Stomach smooth muscle (tissue), 2 donors: ENCODE results near the gene ACP4.
A peak's percentile ranks its signal among the peaks of the same experiment; 100 is the strongest.

ENCODE experiments used
- H3K27ac ChIP-seq: one replicate; pipeline ENCODE4 v1.7.0; 2013; ENCODE audit warnings: mild to moderate bottlenecking, low read length, inconsistent platforms
- H3K27me3 ChIP-seq, 2 donors: one replicate each; pipeline ENCODE4 v1.7.0; 2013; ENCODE audit warnings: low read length in 2 of 2; ENCODE audit not compliant: insufficient read depth in 2 of 2, control insufficient read depth in 1 of 2
- H3K36me3 ChIP-seq, 2 donors: one replicate each; pipeline ENCODE4 v1.7.0; 2013; ENCODE audit warnings: low read length in 2 of 2; ENCODE audit not compliant: control insufficient read depth in 2 of 2, insufficient read depth in 2 of 2
- H3K4me1 ChIP-seq: one replicate; pipeline ENCODE4 v1.7.0; 2013; ENCODE audit warnings: low read length; ENCODE audit not compliant: control insufficient read depth, insufficient read depth
- H3K4me3 ChIP-seq, 2 donors: one replicate each; pipeline ENCODE4 v1.7.0; 2013; ENCODE audit warnings: low read length in 2 of 2
- H3K9ac ChIP-seq, 2 donors: one replicate each; pipeline ENCODE4 v1.7.0; 2013; ENCODE audit warnings: low read length in 2 of 2, mild to moderate bottlenecking in 1 of 2
- H3K9me3 ChIP-seq, 2 donors: one replicate each; pipeline ENCODE4 v1.7.0; 2013; ENCODE audit warnings: low read length in 2 of 2; ENCODE audit not compliant: control insufficient read depth in 2 of 2
- donor health status: healthy.
- donor health status: Pancreatic carcinoma.

The ACP4 gene

GRCh38 chr19:50812474-50812873, 22.3 kb downstream of the ACP4 start:
- Histone ChIP-seq H3K27ac (no peak overlapping the region), H3K9ac (no peak overlapping the region), H3K4me1 (no peaks in the 10 kb centered on the region), H3K27me3 (peaks cover 16 to 27% of the 10 kb centered on the region in 2 donors), H3K9me3 (no peaks in the 10 kb centered on the region), H3K36me3 (no peaks in the 10 kb centered on the region), H3K4me3 (no peak overlapping the region)

- Histone ChIP-seq H3K36me3 (no peaks in the 10 kb centered on the region), H3K4me3 (no peak overlapping the region), H3K9ac (no peak overlapping the region), H3K27ac (no peak overlapping the region), H3K9me3 (no peaks in the 10 kb centered on the region), H3K27me3 (peaks cover 38 to 47% of the 10 kb centered on the region in 2 donors), H3K4me1 (peaks cover 4% of the 10 kb centered on the region)
Measured at GRCh38 chr19:50814883-50815282, 24.7 kb downstream of the ACP4 start.

- Histone ChIP-seq H3K27ac (no peak overlapping the region), H3K4me1 (peaks cover 4% of the 10 kb centered on the region), H3K9me3 (no peaks in the 10 kb centered on the region), H3K36me3 (no peaks in the 10 kb centered on the region), H3K27me3 (peaks cover 43 to 51% of the 10 kb centered on the region in 2 donors), H3K9ac (no peak overlapping the region), H3K4me3 (no peak overlapping the region)
Measured at GRCh38 chr19:50815439-50815838, 25.2 kb downstream of the ACP4 start.

GRCh38 chr19:50817941-50818858, 28.0 kb downstream of the ACP4 start:
- Histone ChIP-seq H3K9me3 (no peaks in the 10 kb centered on the region), H3K4me1 (peaks cover 4% of the 10 kb centered on the region), H3K36me3 (no peaks in the 10 kb centered on the region), H3K9ac (no peak overlapping the region), H3K27ac (no peak overlapping the region), H3K4me3 (peak overlapping the region in 1 of 2 donors; percentile 47), H3K27me3 (peaks cover 57 to 61% of the 10 kb centered on the region in 2 donors)

- no peaks in the 10 kb centered on the region for H3K36me3 ChIP-seq
- peaks cover 4% of the 10 kb centered on the region for H3K4me1 ChIP-seq
- H3K9me3 ChIP-seq: no peaks in the 10 kb centered on the region
- H3K27me3 ChIP-seq: peaks cover 61 to 62% of the 10 kb centered on the region in 2 donors
- no peak overlapping the region for H3K27ac ChIP-seq
- H3K9ac ChIP-seq: no peak overlapping the region
- no peak overlapping the region for H3K4me3 ChIP-seq
Measured at GRCh38 chr19:50818859-50819472, 28.8 kb downstream of the ACP4 start.

- no peak overlapping the region for H3K27ac ChIP-seq
Measured at GRCh38 chr19:50819636-50820035, 29.4 kb downstream of the ACP4 start.

GRCh38 chr19:50820086-50820485, 29.9 kb downstream of the ACP4 start:
- Histone ChIP-seq H3K9ac (no peak overlapping the region), H3K4me1 (peaks cover 4% of the 10 kb centered on the region), H3K36me3 (no peaks in the 10 kb centered on the region), H3K9me3 (no peaks in the 10 kb centered on the region), H3K4me3 (no peak overlapping the region), H3K27ac (no peak overlapping the region), H3K27me3 (peaks cover 58 to 60% of the 10 kb centered on the region in 2 donors)

More at GRCh38 chr19:50819636-50820035, 29.4 kb downstream of the ACP4 start:
- H3K36me3 ChIP-seq: no peaks in the 10 kb centered on the region
- peaks cover 61 to 64% of the 10 kb centered on the region in 2 donors for H3K27me3 ChIP-seq
- peaks cover 4% of the 10 kb centered on the region for H3K4me1 ChIP-seq
- no peak overlapping the region for H3K4me3 ChIP-seq
- H3K9me3 ChIP-seq: no peaks in the 10 kb centered on the region
- H3K9ac ChIP-seq: no peak overlapping the region

GRCh38 chr19:50820549-50821247, 30.5 kb downstream of the ACP4 start:
- H3K4me3 ChIP-seq: no peak overlapping the region
- H3K27ac ChIP-seq: no peak overlapping the region
- H3K9me3 ChIP-seq: no peaks in the 10 kb centered on the region
- no peaks in the 10 kb centered on the region for H3K36me3 ChIP-seq
- peaks cover 54 to 55% of the 10 kb centered on the region in 2 donors for H3K27me3 ChIP-seq
- H3K4me1 ChIP-seq: peaks cover 4% of the 10 kb centered on the region
- H3K9ac ChIP-seq: no peak overlapping the region

GRCh38 chr19:50821248-50821612, 31.0 kb downstream of the ACP4 start:
- no peaks in the 10 kb centered on the region for H3K9me3 ChIP-seq
- peaks cover 4% of the 10 kb centered on the region for H3K4me1 ChIP-seq
- H3K27ac ChIP-seq: no peak overlapping the region
- no peak overlapping the region for H3K4me3 ChIP-seq
- H3K36me3 ChIP-seq: no peaks in the 10 kb centered on the region
- H3K27me3 ChIP-seq: peaks cover 51 to 54% of the 10 kb centered on the region in 2 donors
- no peak overlapping the region for H3K9ac ChIP-seq

- no peaks in the 10 kb centered on the region for H3K9me3 ChIP-seq
- no peak overlapping the region for H3K27ac ChIP-seq
- no peak overlapping the region for H3K4me3 ChIP-seq
- H3K36me3 ChIP-seq: no peaks in the 10 kb centered on the region
- no peak overlapping the region for H3K9ac ChIP-seq
- peaks cover 51 to 54% of the 10 kb centered on the region in 2 donors for H3K27me3 ChIP-seq
- peaks cover 4% of the 10 kb centered on the region for H3K4me1 ChIP-seq
Measured at GRCh38 chr19:50821622-50822021, 31.4 kb downstream of the ACP4 start.
